H1 (cell line): ENCODE measurements around the gene MTPN. TPM values are rescaled to one million over a fixed set of nuclear protein-coding genes. Genes with fewer than 3 reads are reported as not detected.

ENCODE experiments used
- KDM1A ChIP-seq: fragments of 200-600, 300-600 bp; sonication (generic); IDR thresholded peaks from 2 replicates; pipeline ENCODE4 v1.7.1; 2016; ENCODE audit warnings: mild to moderate bottlenecking, low read length, borderline replicate concordance
- NRF1 ChIP-seq: IDR thresholded peaks from 2 replicates; pipeline ENCODE4 v1.6.1; 2011; ENCODE audit warnings: mild to moderate bottlenecking, low read depth, low read length, improper control_type of control experiment
- PHF8 ChIP-seq: fragments of 200-600 bp; sonication (generic); conservative IDR thresholded peaks from 2 replicates; pipeline ENCODE4 v1.7.1; 2012; ENCODE audit warnings: low read depth, mild to moderate bottlenecking, inconsistent platforms, low read length, moderate library complexity
- POLR2A ChIP-seq, 2 experiments: IDR thresholded peaks; 1 replicate in 1 of 2; 2 replicates in 1 of 2; pipeline ENCODE4 v1.6.1; 2011; ENCODE audit warnings: low read depth in 2 of 2, low read length in 2 of 2, mild to moderate bottlenecking in 2 of 2; ENCODE audit errors: control extremely low read depth in 1 of 2
- RBBP5 ChIP-seq: IDR thresholded peaks from 2 replicates; pipeline ENCODE4 v1.7.1; 2012; ENCODE audit warnings: low read depth, mild to moderate bottlenecking, inconsistent platforms, low read length, moderate library complexity, borderline replicate concordance
- SIRT6 ChIP-seq: IDR thresholded peaks from one replicate; pipeline ENCODE4 v1.7.1; 2012; ENCODE audit warnings: low read length, inconsistent platforms
- SIX5 ChIP-seq: IDR thresholded peaks from 2 replicates; pipeline ENCODE4 v1.6.1; 2011; ENCODE audit warnings: mild to moderate bottlenecking, low read depth, low read length
- polyA plus RNA-seq, 7 experiments: library from polyadenylated mRNA; depleted of rRNA in 3 of 7; stranded (reverse) in 5 of 7; unstranded in 2 of 7; fragments of >200 nt in 5 of 7; fragments of 200-250 nt in 2 of 7; gene quantifications; 1 replicate in 5 of 7; 2 replicates in 1 of 7; 4 replicates in 1 of 7; pipeline versions ENCODE4 v1.2.1 to v1.2.3, GENCODE V29; 2011 to 2013; ENCODE audit warnings: missing spikeins in 2 of 7, mixed read lengths in 2 of 7
- total RNA-seq: library from RNA; stranded (reverse); fragmentation: NEBNext Ultra II Directional; extraction: Animal tissue kit (Norgen Biotek cat#: 25700); gene quantifications from 2 replicates; pipeline ENCODE4 v1.2.1, GENCODE V29; 2021

MTPN gene
- total and polyA plus RNA-seq, 2 of the 8 experiments (the other 6 are each of a cell fraction or from before 2014, with no cell fraction given) = 33.0 to 101 TPM

DNA sequence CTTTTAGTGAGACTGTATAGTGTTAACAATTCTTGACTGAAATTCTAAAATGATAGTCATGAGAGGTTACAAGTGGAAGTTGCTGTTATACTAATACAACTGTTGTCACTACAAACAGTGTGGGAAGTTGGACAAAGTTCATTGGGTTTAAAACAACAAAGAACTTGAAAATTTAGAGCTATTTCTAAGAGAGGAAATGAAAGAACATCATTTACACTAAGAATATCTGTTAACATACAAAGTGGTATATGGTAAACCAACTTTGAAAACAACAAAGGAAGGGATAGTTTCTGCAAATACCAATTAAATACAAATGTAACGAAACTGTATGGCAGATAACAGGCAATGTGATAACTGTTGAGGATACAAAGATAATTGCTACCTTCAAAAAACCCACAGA is 11.6 kb downstream of the MTPN start (continued):
- TF ChIP-seq SIX5 = no peak
- no peak for TF ChIP-seq PHF8
- TF ChIP-seq KDM1A = no peak
- TF ChIP-seq SIRT6 = no peak
- TF ChIP-seq RBBP5 = no peak
- no peak for TF ChIP-seq NRF1
- TF ChIP-seq POLR2A (IDR thresholded peaks at IDR 0.05; ENCODE audit: control extremely low read depth in 1 of 2, low read depth in 2 of 2, low read length in 2 of 2) = no peak
